Heart left ventricle (tissue), 16 donors: ENCODE data around the gene ALCAM. TPM values are rescaled to one million over a fixed set of nuclear protein-coding genes. Genes with fewer than 3 reads are reported as not detected.

Experiments used
- ATAC-seq, 4 donors: fragments of 200-7000 bp; cut with Tn5 transposase; one replicate each; pipeline ENCODE4 v1.9.1; 2020 to 2022; ENCODE audit warnings: moderate library complexity in 4 of 4, mild to moderate bottlenecking in 3 of 4, moderate number of reproducible peaks in 1 of 4
- DNase-seq, 5 donors: peaks; one replicate each; pipeline ENCODE4 v3.0.0-alpha.2; 2020
- H3K27ac ChIP-seq, 12 donors: fragments of 200-600 bp; sonication (generic) in 4 of 12; one replicate each; pipeline versions ENCODE4 v1.5.0 to v1.8.0; 2016 to 2022; ENCODE audit warnings: mild to moderate bottlenecking in 2 of 12
- H3K27me3 ChIP-seq, 9 donors: fragments of 200-600 bp; sonication (generic) in 2 of 9; one replicate each; pipeline versions ENCODE4 v1.5.1 to v1.8.0; 2016 to 2022; ENCODE audit warnings: mild to moderate bottlenecking in 3 of 9
- H3K36me3 ChIP-seq, 9 donors: fragments of 200-600 bp; sonication (generic) in 2 of 9; one replicate each; pipeline versions ENCODE4 v1.5.0 to v1.8.0; 2018 to 2022; ENCODE audit warnings: mild to moderate bottlenecking in 2 of 9
- H3K4me1 ChIP-seq, 12 donors: fragments of 200-600 bp; sonication (generic) in 4 of 12; one replicate each; pipeline versions ENCODE4 v1.5.0 to v1.8.0; 2016 to 2022; ENCODE audit warnings: mild to moderate bottlenecking in 3 of 12
- H3K4me3 ChIP-seq, 12 donors: fragments of 200-600 bp; sonication (generic) in 4 of 12; one replicate each; pipeline versions ENCODE4 v1.5.0 to v1.8.0; 2017 to 2022; ENCODE audit warnings: mild to moderate bottlenecking in 9 of 12, moderate library complexity in 4 of 12
- H3K9me3 ChIP-seq, 12 donors: fragments of 200-600 bp; sonication (generic) in 4 of 12; one replicate each; pipeline versions ENCODE4 v1.5.0 to v1.8.0; 2016 to 2022; ENCODE audit warnings: mild to moderate bottlenecking in 1 of 12
- CTCF ChIP-seq, 12 donors: fragments of 200-600 bp; sonication (generic) in 4 of 12; IDR thresholded peaks; one replicate each; pipeline versions ENCODE4 v1.5.0 to v1.8.0; 2018 to 2022; ENCODE audit warnings: antibody characterized with exemption in 12 of 12, mild to moderate bottlenecking in 5 of 12
- POLR2A ChIP-seq, 2 donors: fragments of 450-650 bp; IDR thresholded peaks; one replicate each; pipeline ENCODE4 v1.6.1; 2017; ENCODE audit warnings: antibody characterized with exemption in 2 of 2, mild to moderate bottlenecking in 2 of 2, moderate library complexity in 2 of 2
- WGBS, 4 donors: extraction: QIAGEN DNeasy Blood & Tissue Kit in 2 of 4; methylation state at CpG; one replicate each; pipeline versions ENCODE4 v1.1.5 to v1.1.7; 2013 to 2018; 5-methylcytosine and 5-hydroxymethylcytosine counted together
- intact Hi-C, 10 donors: fragments of 100-400 bp; cut with DNase I; formaldehyde crosslinking; loops; one replicate each; pipeline versions ENCODE4 v1.11.1 to v1.14.2; 2022
- polyA plus RNA-seq, 2 donors: library from polyadenylated mRNA; stranded (reverse); fragments of 200-250 nt; gene quantifications; one replicate each; pipeline ENCODE4 v1.2.3, GENCODE V29; 2013
- total RNA-seq, 9 donors: library from RNA; depleted of rRNA in 2 of 9; stranded (reverse); fragments of >200 nt in 2 of 9; fragmentation: NEBNext Ultra II Directional in 3 of 9; extraction: Animal tissue kit (Norgen Biotek cat#: 25700) in 3 of 9; gene quantifications; one replicate each; pipeline versions ENCODE4 v1.1.0 to v1.2.4, GENCODE V29; 2016 to 2023
- donor health status: ischemic (EF 13 %, LVEDD 7.1; RV severe dilation, severe dysfunction).
- donor health status: healthy with polysubstance abuse.
- donor health status: DM: no; HTN: yes; CAD: no.
- donor health status: DM: no; HTN: no; CAD: no.
- donor health status: ischemic (EF 25% LVEDD 6.9; RV normal size, moderate dysfunction).
- donor health status: ischemic (EF 25% LVEDD 5.7; RV mildly dilated, moderate dysfunction).
- donor health status: healthy.
- donor health status: DM: yes; HTN: yes; CAD: no.
- donor health status: ischemic (EF 35%, LVEDD 5.7; RV mildly dilated, moderate dysfunction).
- donor health status: nonischemic (EF 11% LVEDD 7.7; RV severe dilation, severe dysfunction).
- donor health status: DM: yes; HTN: yes; CAD: no.
- donor health status: PGD.
- donor health status: ischemic (EF 29% LVEDD 5.4; RV normal size, mild dysfunction).
- donor health status: nonischemic (EF 23%, LVEDD 6.1; RV moderate dilation, normal function).

Gene ALCAM
- total and polyA plus RNA-seq, 11 donors = 0.91 to 19.9 (median 5.5) TPM

GRCh38 chr3:105495021-105495420, 128.3 kb downstream of the ALCAM start:
- H3K36me3 ChIP-seq = no peaks in the 10 kb centered on the region
- H3K9me3 ChIP-seq = peaks cover 0 to 12% (median 0%) of the 10 kb centered on the region in 12 donors
- 35 to 38% (median 37%) methylated on average over 2 of the region's 2 CpGs for WGBS, 4 donors
- ATAC-seq (no peak), DNase-seq (no peak)
- H3K4me3 ChIP-seq = no peak overlapping the region
- H3K27ac ChIP-seq = no peak overlapping the region
- intact Hi-C loops = no loop called here
- peaks cover 0 to 8% (median 0%) of the 10 kb centered on the region in 12 donors for H3K4me1 ChIP-seq
- no peaks in the 10 kb centered on the region for H3K27me3 ChIP-seq
- TF ChIP-seq POLR2A (IDR thresholded peaks at IDR 0.05) (no peak), CTCF (IDR thresholded peaks at IDR 0.05) (no peak)

- no peak for ATAC-seq
- 60 to 70% (median 62%) methylated on average over 3 of the region's 3 CpGs for whole genome bisulfite sequencing, 4 donors
- no peak overlapping the region for H3K27ac ChIP-seq
These were observed 129.6 kb downstream of the ALCAM start for GRCh38 chr3:105496343-105496742.

GRCh38 chr3:105497386-105497785, 130.7 kb downstream of the ALCAM start:
- WGBS, 4 donors = 78 to 89% (median 85%) methylated on average over 4 of the region's 4 CpGs
- no peaks in the 10 kb centered on the region for H3K36me3 ChIP-seq
- no peak for TF ChIP-seq POLR2A (IDR thresholded peaks at IDR 0.05)
- TF ChIP-seq CTCF (IDR thresholded peaks at IDR 0.05) = no peak
- H3K27me3 ChIP-seq = no peaks in the 10 kb centered on the region
- peaks cover 0 to 10% (median 0%) of the 10 kb centered on the region in 12 donors for H3K4me1 ChIP-seq
- no peak overlapping the region for H3K4me3 ChIP-seq
- no peaks in the 10 kb centered on the region for H3K9me3 ChIP-seq
- no peak overlapping the region for H3K27ac ChIP-seq
- DNase-seq (no peak), ATAC-seq (no peak)
- intact Hi-C loops = no loop called here

More at GRCh38 chr3:105496343-105496742, 129.6 kb downstream of the ALCAM start:
- TF ChIP-seq POLR2A (IDR thresholded peaks at IDR 0.05) = no peak
- no peak for TF ChIP-seq CTCF (IDR thresholded peaks at IDR 0.05)
- Histone ChIP-seq H3K27me3 (no peaks in the 10 kb centered on the region), H3K4me1 (peaks cover 0 to 10% (median 0%) of the 10 kb centered on the region in 12 donors), H3K4me3 (no peak overlapping the region), H3K9me3 (peaks cover 0 to under 1% (median 0%) of the 10 kb centered on the region in 12 donors), H3K36me3 (no peaks in the 10 kb centered on the region)
- DNase-seq = no peak
- intact Hi-C loops = no loop called here

GRCh38 chr3:105499961-105500360, 133.3 kb downstream of the ALCAM start:
- H3K4me1 ChIP-seq = peaks cover 0 to 10% (median 0%) of the 10 kb centered on the region in 12 donors
- TF ChIP-seq CTCF (IDR thresholded peaks at IDR 0.05) (no peak), POLR2A (IDR thresholded peaks at IDR 0.05) (no peak)
- 13 to 22% (median 14%) methylated on average over 1 of the region's 1 CpG; no CpG with 5 or more reads in 1 of the 4 donors for whole genome bisulfite sequencing, 4 donors

More at GRCh38 chr3:105499961-105500360, 133.3 kb downstream of the ALCAM start:
- Histone ChIP-seq H3K27me3 (no peaks in the 10 kb centered on the region), H3K9me3 (no peaks in the 10 kb centered on the region), H3K4me3 (no peak overlapping the region), H3K36me3 (no peaks in the 10 kb centered on the region), H3K27ac (no peak overlapping the region)
- ATAC-seq (no peak), DNase-seq (no peak)
- intact Hi-C loops = no loop called here
